ENCODE results near the gene SPA17. TPM values are rescaled to one million over a fixed set of nuclear protein-coding genes. Genes with fewer than 3 reads are reported as not detected.
A peak's percentile ranks its signal among the peaks of the same experiment; 100 is the strongest.

The SPA17 gene
- total and polyA plus RNA-seq, 9 of the 15 experiments (the other 6 are each of a cell fraction or from before 2014, with no cell fraction given): 6.0 to 19.5 (median 12.6) TPM

DNA sequence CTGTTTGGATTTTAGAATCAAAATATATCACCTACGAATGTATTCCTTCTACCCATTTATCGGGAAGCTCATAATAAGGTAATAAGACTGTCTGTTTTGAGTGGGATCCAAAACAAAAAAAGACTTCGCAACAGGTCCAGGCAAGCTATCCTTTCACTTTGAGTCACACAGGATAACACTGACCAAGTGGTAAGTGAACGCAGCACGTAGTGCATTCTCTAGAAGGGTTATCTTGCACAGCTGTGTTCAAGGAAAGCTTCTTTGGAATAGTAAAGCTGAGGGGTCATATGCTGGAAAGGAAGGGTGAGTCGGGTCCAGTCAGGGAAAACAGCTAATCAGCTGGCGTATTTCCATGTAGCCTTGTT, 43.7 kb downstream of the SPA17 start:
- CTCF ChIA-PET (ENCODE audit: low intra/inter-chr PET ratio): no interaction called here
- in situ Hi-C loops (cut with MboI): no loop called here
- FAIRE-seq (no peak), DNase-seq (ENCODE audit: extremely low read depth in 1 of 4, low spot score in 3 of 4) (no peak), ATAC-seq (0 out of 3 replicates have a peak, but pooled peaks have one; percentile 29)
- Histone ChIP-seq H3K79me2 (ENCODE audit: control insufficient read depth, insufficient read depth, low read length) (no peaks in the 10 kb centered on the region), H4K20me1 (replicated peaks; ENCODE audit: control insufficient read depth, insufficient read depth, low read length) (no peaks in the 10 kb centered on the region), H3K9ac (ENCODE audit: insufficient read depth in 1 of 2, low read depth in 2 of 2, low read length in 2 of 2) (no peak overlapping the region), H3K27me3 (ENCODE audit: control insufficient read depth in 2 of 2, insufficient read depth in 2 of 2, low read length in 2 of 2) (peaks cover 57 to 59% of the 10 kb centered on the region in 2 experiments), H2AFZ (ENCODE audit: low read depth, low read length) (no peak overlapping the region), H3K36me3 (ENCODE audit: control insufficient read depth, insufficient read depth, low read length) (no peaks in the 10 kb centered on the region), H3K4me3 (no peak overlapping the region), H3K27ac (ENCODE audit: extremely low read depth, low read depth, low read length) (no peak overlapping the region), H3K9me1 (ENCODE audit: control insufficient read depth, insufficient read depth, low read length) (no peaks in the 10 kb centered on the region), H3K4me1 (replicated peaks in 1 of 2; ENCODE audit: control insufficient read depth in 2 of 2, insufficient read depth in 2 of 2, low read length in 2 of 2) (peaks cover 0 to 7% of the 10 kb centered on the region in 2 experiments; a peak in 1 of 5 replicates), H3K4me2 (ENCODE audit: insufficient read depth, low read length) (no peak overlapping the region), H3K9me3 (replicated peaks; ENCODE audit: control insufficient read depth, insufficient read depth, low read depth, low read length) (no peaks in the 10 kb centered on the region)
- POLR2A ChIA-PET: no interaction called here
- intact Hi-C loops (cut with micrococcal nuclease): no loop called here
- no TSS peak for BruUV-seq (replicated peaks)
- WGBS (ENCODE audit: insufficient coverage, low coverage, missing lambda C conversion rate): under 1% methylated on average over 7 of the region's 7 CpGs
- TF ChIP-seq MXI1 (IDR thresholded peaks at IDR 0.05; ENCODE audit: low read depth, low read length) (no peak), JUNB (CRISPR knock-in tag; conservative IDR thresholded peaks at IDR 0.05) (no peak), SIRT6 (IDR thresholded peaks at IDR 0.05; ENCODE audit: low read depth, low read length) (no peak), MAFK (IDR thresholded peaks at IDR 0.05; ENCODE audit: low read length) (no peak), ZNF431 (CRISPR knock-in tag; IDR thresholded peaks at IDR 0.05) (no peak), MED1 (CRISPR knock-in tag; IDR thresholded peaks at IDR 0.05; ENCODE audit: borderline replicate concordance) (no peak), TCF7L2 (IDR thresholded peaks at IDR 0.05; ENCODE audit: low read depth, low read length) (no peak), NFRKB (IDR thresholded peaks at IDR 0.05; ENCODE audit: low read depth) (no peak), ETV5 (CRISPR knock-in tag; IDR thresholded peaks at IDR 0.05; ENCODE audit: low read depth) (no peak), RBM39 (optimal IDR thresholded peaks at IDR 0.05; ENCODE audit: low read depth, low read length) (no peak), SMARCA4 (IDR thresholded peaks at IDR 0.05) (no peak), GTF2F1 (IDR thresholded peaks at IDR 0.05; ENCODE audit: low read depth, low read length) (no peak), ILF3 (IDR thresholded peaks at IDR 0.05; ENCODE audit: borderline replicate concordance) (no peak)
- TF ChIP-seq, protein P1, sequence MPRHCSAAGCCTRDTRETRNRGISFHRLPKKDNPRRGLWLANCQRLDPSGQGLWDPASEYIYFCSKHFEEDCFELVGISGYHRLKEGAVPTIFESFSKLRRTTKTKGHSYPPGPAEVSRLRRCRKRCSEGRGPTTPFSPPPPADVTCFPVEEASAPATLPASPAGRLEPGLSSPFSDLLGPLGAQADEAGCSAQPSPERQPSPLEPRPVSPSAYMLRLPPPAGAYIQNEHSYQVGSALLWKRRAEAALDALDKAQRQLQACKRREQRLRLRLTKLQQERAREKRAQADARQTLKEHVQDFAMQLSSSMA (CRISPR knock-in tag; IDR thresholded peaks at IDR 0.05): no peak

All from K562 (cell line).